HG03095 (cell line): ENCODE measurements around the gene C5orf52.
"Not testable (repeated sequence)": the region's sequence is repeated elsewhere in the genome, so short reads cannot be mapped to it uniquely, and the experiment has no call there.

Experiments
- ATAC-seq: cut with Tn5 transposase; IDR thresholded peaks from one replicate; pipeline ENCODE4 v1.9.1; 2021; ENCODE audit warnings: moderate library complexity; ENCODE audit not compliant: unreplicated experiment

The C5orf52 gene

DNA sequence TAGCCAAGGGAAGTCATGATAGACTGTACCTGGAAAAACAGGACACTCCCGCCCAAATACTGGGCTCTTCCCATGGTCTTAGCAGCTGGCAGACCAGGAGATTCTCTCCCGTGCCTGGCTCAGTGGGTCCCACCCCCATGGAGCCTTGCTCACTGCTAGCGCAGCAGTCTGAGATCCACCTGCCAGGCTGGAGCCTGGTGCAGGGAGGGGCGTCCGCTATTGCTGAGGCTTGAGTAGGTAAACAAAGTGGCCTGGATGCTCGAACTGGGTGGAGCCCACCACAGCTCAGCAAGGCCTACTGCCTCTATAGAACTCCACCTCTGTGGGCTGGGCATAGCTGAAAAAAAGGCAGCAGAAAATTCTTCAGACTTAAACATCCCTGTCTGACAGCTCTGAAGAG, 49.8 kb downstream of the C5orf52 start:
- ATAC-seq, result no peak

DNA sequence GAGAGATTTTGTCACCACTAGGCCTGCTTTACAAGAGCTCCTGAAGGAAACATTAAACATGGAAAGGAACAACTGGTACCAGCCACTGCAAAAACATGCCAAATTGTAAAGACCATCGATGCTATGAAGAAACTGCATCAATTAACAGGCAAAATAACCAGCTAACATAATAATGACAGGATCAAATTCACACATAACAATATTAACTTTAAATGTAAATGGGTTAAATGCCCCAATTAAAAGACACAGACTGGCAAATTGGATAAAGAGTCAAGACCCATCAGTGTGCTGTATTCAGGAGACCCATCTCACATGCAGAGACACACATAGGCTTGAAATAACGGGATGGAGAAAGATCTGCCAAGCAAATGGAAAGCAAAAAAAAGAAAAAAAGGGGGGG, 51.6 kb downstream of the C5orf52 start:
- ATAC-seq, result not testable (repeated sequence)

DNA sequence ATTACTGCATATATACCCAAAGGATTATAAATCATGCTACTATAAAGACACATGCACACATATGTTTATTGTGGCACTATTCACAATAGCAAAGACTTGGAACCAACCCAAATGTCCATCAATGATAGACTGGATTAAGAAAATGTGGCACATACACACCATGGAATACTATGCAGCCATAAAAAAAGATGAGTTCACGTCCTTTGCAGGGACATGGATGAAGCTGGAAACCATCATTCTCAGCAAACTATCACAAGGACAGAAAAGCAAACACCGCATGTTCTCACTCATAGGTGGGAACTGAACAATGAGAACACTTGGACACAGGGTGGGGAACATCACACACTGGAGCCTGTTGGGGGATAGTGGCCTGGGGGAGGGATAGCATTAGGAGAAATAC, 55.3 kb downstream of the C5orf52 start:
- ATAC-seq, result not testable (repeated sequence)

GRCh38 chr5:157727858-157728257, 56.5 kb downstream of the C5orf52 start:
- ATAC-seq, result not testable (repeated sequence)
